HepG2 (cell line): ENCODE results near the gene GNB1. TPM values are rescaled to one million over a fixed set of nuclear protein-coding genes. Genes with fewer than 3 reads are reported as not detected.

ENCODE experiments used
- ARID2 ChIP-seq: sonication (generic); formaldehyde crosslinking; IDR thresholded peaks from 2 replicates; pipeline ENCODE4 v1.8.1; 2022; ENCODE audit warnings: mild to moderate bottlenecking, missing genetic modification reagents, borderline replicate concordance
- BRD4 ChIP-seq: sonication (generic); formaldehyde crosslinking; IDR thresholded peaks from 2 replicates; pipeline ENCODE4 v1.4.0; 2020; ENCODE audit warnings: missing genetic modification reagents
- FOXK1 ChIP-seq: sonication (generic); formaldehyde crosslinking; IDR thresholded peaks from 2 replicates; pipeline ENCODE4 v1.4.0; 2020; ENCODE audit warnings: low read depth, missing genetic modification reagents, borderline replicate concordance
- HNRNPK ChIP-seq: fragments of 200-400 bp; formaldehyde crosslinking; IDR thresholded peaks from 2 replicates; pipeline ENCODE4 v1.6.1; 2018; ENCODE audit warnings: low read length, low read depth, moderate library complexity, mild to moderate bottlenecking; ENCODE audit not compliant: poor library complexity, severe bottlenecking
- IKZF5 ChIP-seq: IDR thresholded peaks from 2 replicates; pipeline ENCODE4 v1.6.1; 2018; ENCODE audit warnings: missing genetic modification reagents, mild to moderate bottlenecking, missing compliant biosample characterization
- KLF6 ChIP-seq: IDR thresholded peaks from 2 replicates; pipeline ENCODE4 v1.8.0; 2016; ENCODE audit warnings: missing biosample characterization, missing genetic modification reagents
- MTF2 ChIP-seq: sonication (generic); formaldehyde crosslinking; IDR thresholded peaks from 2 replicates; pipeline ENCODE4 v1.5.0; 2020; ENCODE audit warnings: missing genetic modification reagents, borderline replicate concordance
- MXI1 ChIP-seq: IDR thresholded peaks from 3 replicates; pipeline ENCODE4 v1.6.1; 2012; ENCODE audit warnings: low read depth, low read length, inconsistent platforms, borderline replicate concordance
- ZFP36L2 ChIP-seq: sonication (generic); formaldehyde crosslinking; IDR thresholded peaks from 2 replicates; pipeline ENCODE4 v1.4.0; 2020; ENCODE audit warnings: missing genetic modification reagents
- ZNF17 ChIP-seq: sonication (generic); formaldehyde crosslinking; IDR thresholded peaks from 2 replicates; pipeline ENCODE4 v1.5.0; 2020; ENCODE audit warnings: mild to moderate bottlenecking, missing genetic modification reagents
- ZNF362 ChIP-seq: sonication (generic); formaldehyde crosslinking; IDR thresholded peaks from 2 replicates; pipeline ENCODE4 v1.4.0; 2020; ENCODE audit warnings: missing genetic modification reagents, mild to moderate bottlenecking, borderline replicate concordance
- ZNF446 ChIP-seq: sonication (generic); formaldehyde crosslinking; IDR thresholded peaks from 2 replicates; pipeline ENCODE4 v1.5.0; 2020; ENCODE audit warnings: mild to moderate bottlenecking, missing genetic modification reagents
- ZNF629 ChIP-seq: sonication (generic); formaldehyde crosslinking; conservative IDR thresholded peaks from 2 replicates; pipeline ENCODE4 v1.5.0; 2020; ENCODE audit warnings: missing genetic modification reagents
- polyA plus RNA-seq, 8 experiments: library from polyadenylated mRNA; depleted of rRNA in 3 of 8; stranded (reverse) in 7 of 8; unstranded in 1 of 8; fragments of >200 nt; fragmentation: Illumina TruSeq in 4 of 8; extraction: Trizol in 4 of 8; gene quantifications; 2 replicates each; pipeline versions ENCODE4 v1.2.1 to v1.2.3, GENCODE V29; 2011 to 2016; ENCODE audit warnings: low read depth in 4 of 8, missing spikeins in 1 of 8, mixed read lengths in 1 of 8; ENCODE audit not compliant: insufficient read depth in 1 of 8
- total RNA-seq, 5 experiments: library from RNA; depleted of rRNA; stranded (reverse); fragments of >200 nt; fragmentation: Illumina TruSeq; extraction: Trizol; gene quantifications; 2 replicates each; pipeline ENCODE4 v1.2.3, GENCODE V29; 2016; ENCODE audit warnings: low read depth in 1 of 5
- TF ChIP-seq, protein P1 (sequence below): sonication (generic); formaldehyde crosslinking; IDR thresholded peaks from 2 replicates; pipeline ENCODE4 v1.4.0; 2020; ENCODE audit warnings: missing genetic modification reagents, borderline replicate concordance
- TF ChIP-seq, protein P2 (sequence below): sonication (generic); formaldehyde crosslinking; IDR thresholded peaks from 2 replicates; pipeline ENCODE4 v1.9.0; 2021; ENCODE audit warnings: mild to moderate bottlenecking, missing genetic modification reagents

GNB1 gene
- total and polyA plus RNA-seq, 2 of the 13 experiments (the other 11 are each of a cell fraction or from before 2014, with no cell fraction given) = 66.2 to 327 TPM

DNA sequence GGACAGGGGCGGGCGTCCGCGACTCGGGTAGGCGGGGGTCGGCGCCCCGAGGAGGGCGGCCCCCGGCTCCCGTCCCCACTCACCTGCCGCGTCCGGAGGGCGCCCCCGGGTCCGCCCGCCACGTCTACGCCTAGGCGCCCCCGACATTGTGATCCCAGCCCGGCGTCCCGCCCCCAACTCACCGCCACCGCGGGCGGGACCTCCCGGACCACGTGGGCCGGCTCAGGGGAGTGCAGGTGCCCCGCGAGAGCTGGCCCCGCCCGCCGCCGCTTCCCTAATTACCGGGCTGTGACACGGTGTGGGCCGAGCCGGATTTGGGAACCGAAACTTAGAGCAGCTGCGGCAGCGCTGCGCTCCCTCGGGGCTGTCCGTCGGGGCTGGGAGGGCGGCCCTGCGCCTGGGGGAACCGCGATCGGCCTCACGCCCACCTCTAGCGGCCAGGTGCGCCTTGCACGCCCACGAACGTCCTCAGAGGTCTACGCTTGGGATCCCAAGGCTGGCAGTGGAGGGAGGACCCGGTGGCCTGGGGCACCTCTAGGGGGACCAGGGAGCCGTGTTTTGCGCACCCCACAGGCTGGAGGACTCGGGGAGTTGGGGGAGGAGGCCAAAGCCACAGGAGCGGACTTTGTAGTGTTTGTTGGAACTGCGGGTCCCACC, 112.1 kb downstream of the GNB1 start (continued):
- TF ChIP-seq ZNF362 (CRISPR knock-in tag) (peak; percentile 19; the same call in 1 of the 2 replicates), ZNF446 (CRISPR knock-in tag) (0 out of 2 replicates have a peak, but pooled peaks have one; percentile 12), FOXK1 (CRISPR knock-in tag) (peak; percentile 46; the same call in 1 of the 2 replicates), MXI1 (peak; percentile 68; the same call in 1 of the 3 replicates), ZFP36L2 (CRISPR knock-in tag) (no peak), MTF2 (CRISPR knock-in tag) (0 out of 2 replicates have a peak, but pooled peaks have one; percentile 49), ZNF17 (CRISPR knock-in tag) (no peak), HNRNPK (peak; percentile 74), BRD4 (peak; percentile 58; the same call in 1 of the 2 replicates), IKZF5 (CRISPR knock-in tag) (no peak), ARID2 (CRISPR knock-in tag) (peak; percentile 83; the same call in 1 of the 2 replicates), KLF6 (CRISPR knock-in tag) (0 out of 2 replicates have a peak, but pooled peaks have one; percentile 39), ZNF629 (CRISPR knock-in tag) (0 out of 2 replicates have a peak, but pooled peaks have one; percentile 4)
- TF ChIP-seq, protein P1, sequence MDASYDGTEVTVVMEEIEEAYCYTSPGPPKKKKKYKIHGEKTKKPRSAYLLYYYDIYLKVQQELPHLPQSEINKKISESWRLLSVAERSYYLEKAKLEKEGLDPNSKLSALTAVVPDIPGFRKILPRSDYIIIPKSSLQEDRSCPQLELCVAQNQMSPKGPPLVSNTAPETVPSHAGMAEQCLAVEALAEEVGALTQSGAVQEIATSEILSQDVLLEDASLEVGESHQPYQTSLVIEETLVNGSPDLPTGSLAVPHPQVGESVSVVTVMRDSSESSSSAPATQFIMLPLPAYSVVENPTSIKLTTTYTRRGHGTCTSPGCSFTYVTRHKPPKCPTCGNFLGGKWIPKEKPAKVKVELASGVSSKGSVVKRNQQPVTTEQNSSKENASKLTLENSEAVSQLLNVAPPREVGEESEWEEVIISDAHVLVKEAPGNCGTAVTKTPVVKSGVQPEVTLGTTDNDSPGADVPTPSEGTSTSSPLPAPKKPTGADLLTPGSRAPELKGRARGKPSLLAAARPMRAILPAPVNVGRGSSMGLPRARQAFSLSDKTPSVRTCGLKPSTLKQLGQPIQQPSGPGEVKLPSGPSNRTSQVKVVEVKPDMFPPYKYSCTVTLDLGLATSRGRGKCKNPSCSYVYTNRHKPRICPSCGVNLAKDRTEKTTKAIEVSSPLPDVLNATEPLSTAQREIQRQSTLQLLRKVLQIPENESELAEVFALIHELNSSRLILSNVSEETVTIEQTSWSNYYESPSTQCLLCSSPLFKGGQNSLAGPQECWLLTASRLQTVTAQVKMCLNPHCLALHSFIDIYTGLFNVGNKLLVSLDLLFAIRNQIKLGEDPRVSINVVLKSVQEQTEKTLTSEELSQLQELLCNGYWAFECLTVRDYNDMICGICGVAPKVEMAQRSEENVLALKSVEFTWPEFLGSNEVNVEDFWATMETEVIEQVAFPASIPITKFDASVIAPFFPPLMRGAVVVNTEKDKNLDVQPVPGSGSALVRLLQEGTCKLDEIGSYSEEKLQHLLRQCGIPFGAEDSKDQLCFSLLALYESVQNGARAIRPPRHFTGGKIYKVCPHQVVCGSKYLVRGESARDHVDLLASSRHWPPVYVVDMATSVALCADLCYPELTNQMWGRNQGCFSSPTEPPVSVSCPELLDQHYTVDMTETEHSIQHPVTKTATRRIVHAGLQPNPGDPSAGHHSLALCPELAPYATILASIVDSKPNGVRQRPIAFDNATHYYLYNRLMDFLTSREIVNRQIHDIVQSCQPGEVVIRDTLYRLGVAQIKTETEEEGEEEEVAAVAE (CRISPR knock-in tag) = peak; percentile 30; the same call in 1 of the 2 replicates
- TF ChIP-seq, protein P2, sequence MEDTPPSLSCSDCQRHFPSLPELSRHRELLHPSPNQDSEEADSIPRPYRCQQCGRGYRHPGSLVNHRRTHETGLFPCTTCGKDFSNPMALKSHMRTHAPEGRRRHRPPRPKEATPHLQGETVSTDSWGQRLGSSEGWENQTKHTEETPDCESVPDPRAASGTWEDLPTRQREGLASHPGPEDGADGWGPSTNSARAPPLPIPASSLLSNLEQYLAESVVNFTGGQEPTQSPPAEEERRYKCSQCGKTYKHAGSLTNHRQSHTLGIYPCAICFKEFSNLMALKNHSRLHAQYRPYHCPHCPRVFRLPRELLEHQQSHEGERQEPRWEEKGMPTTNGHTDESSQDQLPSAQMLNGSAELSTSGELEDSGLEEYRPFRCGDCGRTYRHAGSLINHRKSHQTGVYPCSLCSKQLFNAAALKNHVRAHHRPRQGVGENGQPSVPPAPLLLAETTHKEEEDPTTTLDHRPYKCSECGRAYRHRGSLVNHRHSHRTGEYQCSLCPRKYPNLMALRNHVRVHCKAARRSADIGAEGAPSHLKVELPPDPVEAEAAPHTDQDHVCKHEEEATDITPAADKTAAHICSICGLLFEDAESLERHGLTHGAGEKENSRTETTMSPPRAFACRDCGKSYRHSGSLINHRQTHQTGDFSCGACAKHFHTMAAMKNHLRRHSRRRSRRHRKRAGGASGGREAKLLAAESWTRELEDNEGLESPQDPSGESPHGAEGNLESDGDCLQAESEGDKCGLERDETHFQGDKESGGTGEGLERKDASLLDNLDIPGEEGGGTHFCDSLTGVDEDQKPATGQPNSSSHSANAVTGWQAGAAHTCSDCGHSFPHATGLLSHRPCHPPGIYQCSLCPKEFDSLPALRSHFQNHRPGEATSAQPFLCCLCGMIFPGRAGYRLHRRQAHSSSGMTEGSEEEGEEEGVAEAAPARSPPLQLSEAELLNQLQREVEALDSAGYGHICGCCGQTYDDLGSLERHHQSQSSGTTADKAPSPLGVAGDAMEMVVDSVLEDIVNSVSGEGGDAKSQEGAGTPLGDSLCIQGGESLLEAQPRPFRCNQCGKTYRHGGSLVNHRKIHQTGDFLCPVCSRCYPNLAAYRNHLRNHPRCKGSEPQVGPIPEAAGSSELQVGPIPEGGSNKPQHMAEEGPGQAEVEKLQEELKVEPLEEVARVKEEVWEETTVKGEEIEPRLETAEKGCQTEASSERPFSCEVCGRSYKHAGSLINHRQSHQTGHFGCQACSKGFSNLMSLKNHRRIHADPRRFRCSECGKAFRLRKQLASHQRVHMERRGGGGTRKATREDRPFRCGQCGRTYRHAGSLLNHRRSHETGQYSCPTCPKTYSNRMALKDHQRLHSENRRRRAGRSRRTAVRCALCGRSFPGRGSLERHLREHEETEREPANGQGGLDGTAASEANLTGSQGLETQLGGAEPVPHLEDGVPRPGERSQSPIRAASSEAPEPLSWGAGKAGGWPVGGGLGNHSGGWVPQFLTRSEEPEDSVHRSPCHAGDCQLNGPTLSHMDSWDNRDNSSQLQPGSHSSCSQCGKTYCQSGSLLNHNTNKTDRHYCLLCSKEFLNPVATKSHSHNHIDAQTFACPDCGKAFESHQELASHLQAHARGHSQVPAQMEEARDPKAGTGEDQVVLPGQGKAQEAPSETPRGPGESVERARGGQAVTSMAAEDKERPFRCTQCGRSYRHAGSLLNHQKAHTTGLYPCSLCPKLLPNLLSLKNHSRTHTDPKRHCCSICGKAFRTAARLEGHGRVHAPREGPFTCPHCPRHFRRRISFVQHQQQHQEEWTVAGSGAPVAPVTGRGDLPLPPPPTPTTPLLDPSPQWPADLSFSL (CRISPR knock-in tag) = peak; percentile 71; the same call in 1 of the 2 replicates
